H1 (cell line): ENCODE measurements around the gene CAPN10. TPM values are rescaled to one million over a fixed set of nuclear protein-coding genes. Genes with fewer than 3 reads are reported as not detected.

Source experiments
- BACH1 ChIP-seq: IDR thresholded peaks from 2 replicates; pipeline ENCODE4 v1.6.1; 2012; ENCODE audit warnings: low read length, improper control_type of control experiment
- CHD1 ChIP-seq: IDR thresholded peaks from 2 replicates; pipeline ENCODE4 v1.6.1; 2012; ENCODE audit warnings: low read depth, low read length, improper control_type of control experiment
- JUN ChIP-seq: IDR thresholded peaks from 2 replicates; pipeline ENCODE4 v1.6.1; 2011; ENCODE audit warnings: low read depth, mild to moderate bottlenecking, improper control_type of control experiment, low read length
- KDM4A ChIP-seq: IDR thresholded peaks from one replicate; pipeline ENCODE4 v1.7.1; 2012; ENCODE audit warnings: low read depth, mild to moderate bottlenecking, moderate library complexity, low read length, inconsistent platforms; ENCODE audit not compliant: severe bottlenecking
- RBBP5 ChIP-seq: IDR thresholded peaks from 2 replicates; pipeline ENCODE4 v1.7.1; 2012; ENCODE audit warnings: low read depth, mild to moderate bottlenecking, inconsistent platforms, low read length, moderate library complexity, borderline replicate concordance
- SP1 ChIP-seq: IDR thresholded peaks from 2 replicates; pipeline ENCODE4 v1.6.1; 2011; ENCODE audit warnings: low read depth, low read length
- SRF ChIP-seq: IDR thresholded peaks from 2 replicates; pipeline ENCODE4 v1.6.1; 2011; ENCODE audit warnings: mild to moderate bottlenecking, low read depth, low read length, moderate library complexity
- polyA plus RNA-seq, 7 experiments: library from polyadenylated mRNA; depleted of rRNA in 3 of 7; stranded (reverse) in 5 of 7; unstranded in 2 of 7; fragments of >200 nt in 5 of 7; fragments of 200-250 nt in 2 of 7; gene quantifications; 1 replicate in 5 of 7; 2 replicates in 1 of 7; 4 replicates in 1 of 7; pipeline versions ENCODE4 v1.2.1 to v1.2.3, GENCODE V29; 2011 to 2013; ENCODE audit warnings: missing spikeins in 2 of 7, mixed read lengths in 2 of 7
- total RNA-seq: library from RNA; stranded (reverse); fragmentation: NEBNext Ultra II Directional; extraction: Animal tissue kit (Norgen Biotek cat#: 25700); gene quantifications from 2 replicates; pipeline ENCODE4 v1.2.1, GENCODE V29; 2021

Gene CAPN10
- total and polyA plus RNA-seq, 2 of the 8 experiments (the other 6 are each of a cell fraction or from before 2014, with no cell fraction given) = 30.7 to 39.8 TPM

- TF ChIP-seq JUN = no peak
- no peak for TF ChIP-seq KDM4A
- no peak for TF ChIP-seq BACH1
- no peak for TF ChIP-seq SRF
- TF ChIP-seq SP1 = no peak
- TF ChIP-seq RBBP5 = no peak
- TF ChIP-seq CHD1 = no peak
These were observed 43.1 kb downstream of the CAPN10 start (continued) for GRCh38 chr2:240629619-240629967.
